ENCODE results near the gene TBX15. TPM values are rescaled to one million over a fixed set of nuclear protein-coding genes. Genes with fewer than 3 reads are reported as not detected.

Gene TBX15
- total and polyA plus RNA-seq, 9 of the 15 experiments (the other 6 are each of a cell fraction or from before 2014, with no cell fraction given): 0.03 to 3.4 (median 2.3) TPM

GRCh38 chr1:118973032-118973431, 15.1 kb downstream of the TBX15 start:
- TF ChIP-seq MITF (IDR thresholded peaks at IDR 0.05): no peak
- no peak for TF ChIP-seq BMI1 (IDR thresholded peaks at IDR 0.05; ENCODE audit: low read length)
- no peak for TF ChIP-seq TEAD4 (IDR thresholded peaks at IDR 0.05; ENCODE audit: low read length)
- no peak for TF ChIP-seq TEAD4 (CRISPR knock-in tag; IDR thresholded peaks at IDR 0.05; ENCODE audit: borderline replicate concordance)
- no peak for TF ChIP-seq RCOR1 (IDR thresholded peaks at IDR 0.05; ENCODE audit: borderline replicate concordance in 1 of 2, low read depth in 2 of 2, low read length in 2 of 2)
- no peak for TF ChIP-seq SRSF3 (IDR thresholded peaks at IDR 0.05; ENCODE audit: insufficient read depth, low read length)
- no peaks in the 10 kb centered on the region for H3K36me3 ChIP-seq (ENCODE audit: control insufficient read depth, insufficient read depth, low read length)
- H3K9me1 ChIP-seq (ENCODE audit: control insufficient read depth, insufficient read depth, low read length): no peaks in the 10 kb centered on the region
- H3K27me3 ChIP-seq (ENCODE audit: control insufficient read depth in 2 of 2, insufficient read depth in 2 of 2, low read length in 2 of 2): no peaks in the 10 kb centered on the region
- ChIA-PET POLR2A (no interaction called here), CTCF (ENCODE audit: low intra/inter-chr PET ratio) (no interaction called here)
- no peaks in the 10 kb centered on the region for H3K79me2 ChIP-seq (ENCODE audit: control insufficient read depth, insufficient read depth, low read length)
- H3K9me3 ChIP-seq (replicated peaks; ENCODE audit: control insufficient read depth, insufficient read depth, low read depth, low read length): no peaks in the 10 kb centered on the region
- no TSS peak for BruUV-seq (replicated peaks)
- DNase-seq (ENCODE audit: extremely low read depth in 1 of 4, low spot score in 3 of 4): no peak
- no peak for FAIRE-seq
- no peak overlapping the region for H3K4me2 ChIP-seq (ENCODE audit: insufficient read depth, low read length)
- 12% methylated on average over 1 of the region's 1 CpG for WGBS (ENCODE audit: insufficient coverage, low coverage, missing lambda C conversion rate)
- no peaks in the 10 kb centered on the region for H4K20me1 ChIP-seq (replicated peaks; ENCODE audit: control insufficient read depth, insufficient read depth, low read length)
- no peak overlapping the region for H3K9ac ChIP-seq (ENCODE audit: insufficient read depth in 1 of 2, low read depth in 2 of 2, low read length in 2 of 2)
- H3K4me1 ChIP-seq (replicated peaks in 1 of 2; ENCODE audit: control insufficient read depth in 2 of 2, insufficient read depth in 2 of 2, low read length in 2 of 2): no peaks in the 10 kb centered on the region; a peak in 1 of 5 replicates
- in situ Hi-C loops (cut with MboI): no loop called here
- intact Hi-C loops (cut with micrococcal nuclease): no loop called here
- no peak for ATAC-seq
- H3K4me3 ChIP-seq: no peak overlapping the region
- H3K27ac ChIP-seq (ENCODE audit: extremely low read depth, low read depth, low read length): no peak overlapping the region
- H2AFZ ChIP-seq (ENCODE audit: low read depth, low read length): no peak overlapping the region
